Measurements from ENCODE around the gene LARGE1. TPM values are rescaled to one million over a fixed set of nuclear protein-coding genes. Genes with fewer than 3 reads are reported as not detected.

The LARGE1 gene
- total RNA-seq, 1 experiment from 2014 or later, result 1.3 TPM

- intact Hi-C loops (cut with micrococcal nuclease), result no loop called here
- H3K9me2 ChIP-seq (replicated peaks; ENCODE audit: low read length), result no peaks in the 10 kb centered on the region
- DNase-seq (no peak), ATAC-seq (no peak)
- no peaks in the 10 kb centered on the region for H3K4me1 ChIP-seq (ENCODE audit: insufficient read depth, low read length)
- ChIA-PET POLR2A (ENCODE audit: unreplicated experiment) (no interaction called here), CTCF (no interaction called here)
- no peak overlapping the region for H2AFZ ChIP-seq (ENCODE audit: low read length)
- H3K79me2 ChIP-seq (ENCODE audit: low read length), result no peaks in the 10 kb centered on the region
- no peak overlapping the region for H3K27ac ChIP-seq (ENCODE audit: low read length)
- no peak overlapping the region for H3K4me3 ChIP-seq (ENCODE audit: low read length)
- H3K27me3 ChIP-seq (ENCODE audit: low read length), result no peaks in the 10 kb centered on the region
- H3K36me3 ChIP-seq (ENCODE audit: low read depth, low read length), result no peaks in the 10 kb centered on the region
- H3K4me2 ChIP-seq (ENCODE audit: low read length), result no peak overlapping the region
- H3K9ac ChIP-seq (ENCODE audit: low read length), result no peak overlapping the region
- BruUV-seq (replicated peaks), result no TSS peak
- no peak for TF ChIP-seq CTCF (conservative IDR thresholded peaks at IDR 0.05; ENCODE audit: low read depth, low read length)
- no peak for TF ChIP-seq EZH2phosphoT487 (IDR thresholded peaks at IDR 0.05; ENCODE audit: borderline replicate concordance, low read length)
- TF ChIP-seq EZH2 (IDR thresholded peaks at IDR 0.05; ENCODE audit: low read length, unreplicated experiment), result no peak
- no peaks in the 10 kb centered on the region for H3F3A ChIP-seq (ENCODE audit: low read length, unreplicated experiment)
- H3K9me3 ChIP-seq (ENCODE audit: low read length), result no peaks in the 10 kb centered on the region
- H4K20me1 ChIP-seq (ENCODE audit: low read length), result no peaks in the 10 kb centered on the region
Observed at GRCh38 chr22:33678523-33678922, 241.8 kb downstream of the LARGE1 start.

GRCh38 chr22:33677536-33677935, 242.7 kb downstream of the LARGE1 start:
- Histone ChIP-seq H3K27ac (ENCODE audit: low read length) (no peak overlapping the region), H3K9me2 (replicated peaks; ENCODE audit: low read length) (no peaks in the 10 kb centered on the region), H3K9me3 (ENCODE audit: low read length) (no peaks in the 10 kb centered on the region), H3K79me2 (ENCODE audit: low read length) (no peaks in the 10 kb centered on the region), H3K27me3 (ENCODE audit: low read length) (no peaks in the 10 kb centered on the region), H4K20me1 (ENCODE audit: low read length) (no peaks in the 10 kb centered on the region), H3F3A (ENCODE audit: low read length, unreplicated experiment) (no peaks in the 10 kb centered on the region), H3K4me1 (ENCODE audit: insufficient read depth, low read length) (no peaks in the 10 kb centered on the region), H3K4me3 (ENCODE audit: low read length) (no peak overlapping the region), H3K4me2 (ENCODE audit: low read length) (no peak overlapping the region), H2AFZ (ENCODE audit: low read length) (no peak overlapping the region), H3K36me3 (ENCODE audit: low read depth, low read length) (no peaks in the 10 kb centered on the region), H3K9ac (ENCODE audit: low read length) (no peak overlapping the region)
- intact Hi-C loops (cut with micrococcal nuclease), result no loop called here
- BruUV-seq (replicated peaks), result no TSS peak
- TF ChIP-seq CTCF (conservative IDR thresholded peaks at IDR 0.05; ENCODE audit: low read depth, low read length) (no peak), EZH2 (IDR thresholded peaks at IDR 0.05; ENCODE audit: low read length, unreplicated experiment) (no peak), EZH2phosphoT487 (IDR thresholded peaks at IDR 0.05; ENCODE audit: borderline replicate concordance, low read length) (no peak)
- ATAC-seq, result no peak
- no peak for DNase-seq
- POLR2A ChIA-PET (ENCODE audit: unreplicated experiment), result no interaction called here
- CTCF ChIA-PET, result no interaction called here

- Histone ChIP-seq H3K4me1 (ENCODE audit: insufficient read depth, low read length) (no peaks in the 10 kb centered on the region), H3K4me3 (ENCODE audit: low read length) (no peak overlapping the region), H3K9me2 (replicated peaks; ENCODE audit: low read length) (no peaks in the 10 kb centered on the region), H3K27me3 (ENCODE audit: low read length) (no peaks in the 10 kb centered on the region), H2AFZ (ENCODE audit: low read length) (no peak overlapping the region), H3K9me3 (ENCODE audit: low read length) (no peaks in the 10 kb centered on the region; the same call in 1 of the 2 replicates), H3K9ac (ENCODE audit: low read length) (no peak overlapping the region), H3K36me3 (ENCODE audit: low read depth, low read length) (no peaks in the 10 kb centered on the region), H3F3A (ENCODE audit: low read length, unreplicated experiment) (no peaks in the 10 kb centered on the region), H3K27ac (ENCODE audit: low read length) (no peak overlapping the region), H4K20me1 (ENCODE audit: low read length) (no peaks in the 10 kb centered on the region), H3K79me2 (ENCODE audit: low read length) (no peaks in the 10 kb centered on the region), H3K4me2 (ENCODE audit: low read length) (no peak overlapping the region)
- ATAC-seq (no peak), DNase-seq (no peak)
- TF ChIP-seq CTCF (conservative IDR thresholded peaks at IDR 0.05; ENCODE audit: low read depth, low read length) (no peak), EZH2phosphoT487 (IDR thresholded peaks at IDR 0.05; ENCODE audit: borderline replicate concordance, low read length) (no peak), EZH2 (IDR thresholded peaks at IDR 0.05; ENCODE audit: low read length, unreplicated experiment) (no peak)
- intact Hi-C loops (cut with micrococcal nuclease), result no loop called here
- ChIA-PET POLR2A (ENCODE audit: unreplicated experiment) (no interaction called here), CTCF (no interaction called here)
- BruUV-seq (replicated peaks), result no TSS peak
Observed at GRCh38 chr22:33674357-33674756, 245.9 kb downstream of the LARGE1 start.
